Measurements from ENCODE around the gene GAL. TPM values are rescaled to one million over a fixed set of nuclear protein-coding genes. Genes with fewer than 3 reads are reported as not detected.

Gene GAL
- total RNA-seq, 5 donors from 2014 or later (not counting 1 experiment from before 2014, with no cell fraction given) = 0.35 TPM; not detected in 4

DNA sequence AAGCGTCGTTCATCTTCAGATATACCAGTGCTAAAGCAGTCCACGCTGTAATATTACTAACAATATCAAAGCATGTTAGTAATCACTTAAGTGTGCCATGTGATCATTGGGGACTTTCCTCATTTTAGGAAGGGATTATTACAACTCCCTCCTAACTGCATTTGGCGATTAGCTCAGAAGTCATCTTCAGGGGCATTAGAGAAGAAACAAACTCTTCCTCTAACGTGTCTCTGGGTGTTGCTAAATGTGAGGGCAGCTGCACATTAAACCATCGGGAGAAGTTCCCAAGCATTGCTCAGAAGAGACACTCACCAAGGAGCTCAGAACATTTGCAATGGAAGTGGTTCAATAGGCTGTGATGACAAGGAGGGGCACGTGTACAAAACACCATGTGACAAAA, 49.8 kb downstream of the GAL start:
- Mint-ChIP-seq H3K27me3 (no peaks in the 10 kb centered on the region), H3K27ac (no peak overlapping the region), H3K9me3 (no peaks in the 10 kb centered on the region), H3K4me3 (no peak overlapping the region), H3K36me3 (peaks cover 14% of the 10 kb centered on the region), H3K4me1 (no peaks in the 10 kb centered on the region)
- 63% methylated on average over 1 of the region's 7 CpGs for WGBS (ENCODE audit: insufficient coverage)
- ATAC-seq (replicated peaks in 1 of 4) = no peak
- no peaks in the 10 kb centered on the region for H3K27me3 ChIP-seq (replicated peaks in 1 of 2; ENCODE audit: control insufficient read depth in 2 of 2, extremely low read depth in 1 of 2, insufficient read depth in 2 of 2, low read length in 1 of 2)
- H3K36me3 ChIP-seq (ENCODE audit: control insufficient read depth in 2 of 2, extremely low read depth in 1 of 2, insufficient read depth in 1 of 2, low read length in 1 of 2) = no peaks in the 10 kb centered on the region
- H3K4me1 ChIP-seq (ENCODE audit: control insufficient read depth in 1 of 2, extremely low read depth in 1 of 2, insufficient read depth in 2 of 2, low read length in 2 of 2) = no peaks in the 10 kb centered on the region
- POLR2A ChIA-PET = no interaction called here
- no peak overlapping the region for H3K27ac ChIP-seq (ENCODE audit: low read length)
- no peak overlapping the region for H3K4me3 ChIP-seq (ENCODE audit: control insufficient read depth in 1 of 2, extremely low read depth in 1 of 2, low read length in 1 of 2)
- DNase-seq = no peak
- H3K9me3 ChIP-seq = no peaks in the 10 kb centered on the region
- CTCF ChIA-PET = interaction anchor here in 1 of 2 donors (1.1 kb wide), 1 partner anchor 21 kb away, joined by 3 read pairs; no protein-coding TSS in a partner anchor

DNA sequence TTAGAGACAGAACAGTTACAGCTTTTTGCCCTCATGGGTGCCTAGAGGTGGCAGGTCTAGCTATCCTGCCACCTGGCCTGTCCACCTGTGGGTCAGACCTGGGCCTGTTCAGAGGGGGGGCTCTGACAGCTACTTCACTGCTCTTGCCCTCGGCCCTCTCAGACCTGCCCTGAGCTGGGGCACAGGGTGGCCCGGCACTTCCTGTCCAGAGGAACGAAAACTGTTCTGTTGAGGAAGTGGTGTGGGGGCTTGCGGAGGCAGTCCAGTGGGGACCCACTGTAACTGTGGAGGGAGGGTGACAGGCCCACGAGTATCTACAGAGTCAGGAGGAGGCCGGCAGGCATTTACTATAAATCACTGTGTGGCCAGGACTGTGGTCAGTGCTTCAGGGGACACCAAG, 50.8 kb downstream of the GAL start:
- ATAC-seq (replicated peaks in 1 of 4) = no peak
- H3K4me1 ChIP-seq (ENCODE audit: control insufficient read depth in 1 of 2, extremely low read depth in 1 of 2, insufficient read depth in 2 of 2, low read length in 2 of 2) = no peaks in the 10 kb centered on the region
- H3K27me3 ChIP-seq (replicated peaks in 1 of 2; ENCODE audit: control insufficient read depth in 2 of 2, extremely low read depth in 1 of 2, insufficient read depth in 2 of 2, low read length in 1 of 2) = no peaks in the 10 kb centered on the region
- H3K36me3 Mint-ChIP-seq = peaks cover 14% of the 10 kb centered on the region
- no peaks in the 10 kb centered on the region for H3K9me3 Mint-ChIP-seq
- H3K27ac Mint-ChIP-seq = no peak overlapping the region
- no peaks in the 10 kb centered on the region for H3K27me3 Mint-ChIP-seq
- no peak overlapping the region for H3K4me3 Mint-ChIP-seq
- no peak overlapping the region for H3K27ac ChIP-seq (ENCODE audit: low read length)
- CTCF ChIA-PET = no interaction called here
- no peaks in the 10 kb centered on the region for H3K9me3 ChIP-seq
- WGBS (ENCODE audit: insufficient coverage) = 83% methylated on average over 6 of the region's 6 CpGs
- H3K4me1 Mint-ChIP-seq = no peaks in the 10 kb centered on the region
- H3K36me3 ChIP-seq (ENCODE audit: control insufficient read depth in 2 of 2, extremely low read depth in 1 of 2, insufficient read depth in 1 of 2, low read length in 1 of 2) = no peaks in the 10 kb centered on the region
- no peak overlapping the region for H3K4me3 ChIP-seq (ENCODE audit: control insufficient read depth in 1 of 2, extremely low read depth in 1 of 2, low read length in 1 of 2)
- no peak for DNase-seq
- POLR2A ChIA-PET = no interaction called here

DNA sequence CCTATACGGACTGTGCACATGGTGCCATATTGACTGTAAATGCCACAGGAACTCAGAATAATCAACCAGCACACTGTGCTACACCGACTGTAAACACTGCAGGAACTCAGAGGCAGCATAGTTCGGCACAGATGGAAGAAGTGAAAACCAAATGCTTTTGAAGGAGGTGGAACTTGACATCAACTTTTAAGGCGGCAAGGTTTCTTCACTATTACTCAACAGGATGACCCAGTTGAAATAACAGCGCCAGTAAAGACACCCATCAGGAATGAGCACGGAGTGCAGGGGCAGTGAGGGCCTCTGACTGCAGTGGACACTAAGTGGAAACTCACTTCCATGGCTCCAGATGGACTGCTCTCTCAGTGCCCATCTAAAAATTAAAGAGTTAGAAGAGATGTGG, 51.3 kb downstream of the GAL start:
- Mint-ChIP-seq H3K27ac (no peak overlapping the region), H3K4me1 (no peaks in the 10 kb centered on the region), H3K27me3 (no peaks in the 10 kb centered on the region), H3K9me3 (no peaks in the 10 kb centered on the region), H3K4me3 (no peak overlapping the region), H3K36me3 (peaks cover 14% of the 10 kb centered on the region)
- no peaks in the 10 kb centered on the region for H3K4me1 ChIP-seq (ENCODE audit: control insufficient read depth in 1 of 2, extremely low read depth in 1 of 2, insufficient read depth in 2 of 2, low read length in 2 of 2)
- no peaks in the 10 kb centered on the region for H3K27me3 ChIP-seq (replicated peaks in 1 of 2; ENCODE audit: control insufficient read depth in 2 of 2, extremely low read depth in 1 of 2, insufficient read depth in 2 of 2, low read length in 1 of 2)
- no peak for DNase-seq
- H3K9me3 ChIP-seq = no peaks in the 10 kb centered on the region
- H3K4me3 ChIP-seq (ENCODE audit: control insufficient read depth in 1 of 2, extremely low read depth in 1 of 2, low read length in 1 of 2) = no peak overlapping the region
- H3K27ac ChIP-seq (ENCODE audit: low read length) = no peak overlapping the region
- WGBS (ENCODE audit: insufficient coverage) = 76% methylated on average over 3 of the region's 6 CpGs
- no peaks in the 10 kb centered on the region for H3K36me3 ChIP-seq (ENCODE audit: control insufficient read depth in 2 of 2, extremely low read depth in 1 of 2, insufficient read depth in 1 of 2, low read length in 1 of 2)
- CTCF ChIA-PET = no interaction called here
- POLR2A ChIA-PET = no interaction called here
- ATAC-seq (replicated peaks in 1 of 4) = no peak

Other genes with a start within 250 kb of the GAL start
- gene PPP6R3, start 223.8 kb upstream of the GAL start, total RNA-seq = 100 to 1,000 TPM; 106 to 147 (median 118) TPM
- gene TESMIN, start 67.0 kb downstream of the GAL start, total RNA-seq = 1 to 10 TPM; 6.1 to 9.1 (median 7.7) TPM
- 10 to 100 TPM; 21.2 to 44.1 (median 35.9) TPM for gene CPT1A, start 157.4 kb downstream of the GAL start, total RNA-seq
- gene MRPL21, start 219.3 kb downstream of the GAL start, total RNA-seq = 10 to 100 TPM; 34.0 to 36.9 (median 35.3) TPM
- gene IGHMBP2, start 219.3 kb downstream of the GAL start, total RNA-seq = 10 to 100 TPM; 33.5 to 59.8 (median 37.0) TPM

All from T-cell (primary cell).